OCI-LY3 (cell line): ENCODE results near the gene SMAD3.

Experiments used
- EZH2phosphoT487 ChIP-seq: fragments of 200-600 bp; shearing (Covaris generic); IDR thresholded peaks from 2 replicates; pipeline ENCODE4 v1.6.1; 2018; ENCODE audit warnings: antibody characterized with exemption, mixed run types, low read depth
- TF ChIP-seq, protein P1 (sequence below): fragments of 200-600, 300-600 bp; sonication (generic); IDR thresholded peaks from 2 replicates; pipeline ENCODE4 v1.5.1; 2014; ENCODE audit warnings: antibody characterized with exemption, low read length, low read depth

DNA sequence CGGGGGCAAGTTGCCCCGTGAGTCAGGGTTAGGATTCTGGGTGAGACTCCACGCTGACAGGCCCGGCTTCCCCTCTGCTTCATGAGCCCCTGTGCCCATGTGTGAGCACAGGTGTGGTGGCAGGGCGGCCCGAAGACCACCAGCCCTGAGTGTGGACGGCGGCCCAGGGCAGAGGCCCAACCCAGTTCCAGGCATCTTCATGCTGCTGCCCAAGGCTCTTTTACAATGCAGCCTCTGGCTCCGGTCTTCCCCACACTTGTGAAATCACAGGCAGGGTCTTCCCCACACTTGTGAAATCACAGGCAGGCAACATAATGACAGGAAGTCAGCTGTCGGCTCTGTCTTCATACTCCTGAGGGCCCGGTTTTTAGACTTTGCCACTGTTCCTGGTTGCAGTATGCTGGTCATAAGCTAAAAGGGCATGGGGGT, 110.3 kb downstream of the SMAD3 start:
- TF ChIP-seq, protein P1, sequence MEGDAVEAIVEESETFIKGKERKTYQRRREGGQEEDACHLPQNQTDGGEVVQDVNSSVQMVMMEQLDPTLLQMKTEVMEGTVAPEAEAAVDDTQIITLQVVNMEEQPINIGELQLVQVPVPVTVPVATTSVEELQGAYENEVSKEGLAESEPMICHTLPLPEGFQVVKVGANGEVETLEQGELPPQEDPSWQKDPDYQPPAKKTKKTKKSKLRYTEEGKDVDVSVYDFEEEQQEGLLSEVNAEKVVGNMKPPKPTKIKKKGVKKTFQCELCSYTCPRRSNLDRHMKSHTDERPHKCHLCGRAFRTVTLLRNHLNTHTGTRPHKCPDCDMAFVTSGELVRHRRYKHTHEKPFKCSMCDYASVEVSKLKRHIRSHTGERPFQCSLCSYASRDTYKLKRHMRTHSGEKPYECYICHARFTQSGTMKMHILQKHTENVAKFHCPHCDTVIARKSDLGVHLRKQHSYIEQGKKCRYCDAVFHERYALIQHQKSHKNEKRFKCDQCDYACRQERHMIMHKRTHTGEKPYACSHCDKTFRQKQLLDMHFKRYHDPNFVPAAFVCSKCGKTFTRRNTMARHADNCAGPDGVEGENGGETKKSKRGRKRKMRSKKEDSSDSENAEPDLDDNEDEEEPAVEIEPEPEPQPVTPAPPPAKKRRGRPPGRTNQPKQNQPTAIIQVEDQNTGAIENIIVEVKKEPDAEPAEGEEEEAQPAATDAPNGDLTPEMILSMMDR = no peak
- no peak for TF ChIP-seq EZH2phosphoT487
